GM06990 (cell line): ENCODE data around the gene ALPL.
"Not testable (repeated sequence)": the region's sequence is repeated elsewhere in the genome, so short reads cannot be mapped to it uniquely, and the experiment has no call there.

ENCODE experiments used
- DNase-seq: peaks from one replicate; pipeline ENCODE4 v3.0.0-alpha.2; 2011; ENCODE audit not compliant: insufficient read length; ENCODE audit errors: extremely low read depth
- H3K27me3 ChIP-seq: replicated peaks from 2 replicates; pipeline ENCODE4 v1.6.0; 2011; ENCODE audit warnings: low read length; ENCODE audit not compliant: control insufficient read depth, insufficient read depth
- H3K36me3 ChIP-seq: 2 replicates; pipeline ENCODE4 v1.5.1; 2011; ENCODE audit warnings: low read length; ENCODE audit not compliant: control insufficient read depth, insufficient read depth
- H3K4me3 ChIP-seq: replicated peaks from 2 replicates; pipeline ENCODE4 v1.5.1; 2011; ENCODE audit warnings: low read depth, mild to moderate bottlenecking, control low read depth, low read length
- TF ChIP-seq, protein P1 (sequence below): IDR thresholded peaks from 2 replicates; pipeline ENCODE4 v1.5.1; 2011; ENCODE audit warnings: low read length, control low read depth, mild to moderate bottlenecking, inconsistent platforms; ENCODE audit not compliant: insufficient read depth, poor library complexity, severe bottlenecking

Gene ALPL

DNA sequence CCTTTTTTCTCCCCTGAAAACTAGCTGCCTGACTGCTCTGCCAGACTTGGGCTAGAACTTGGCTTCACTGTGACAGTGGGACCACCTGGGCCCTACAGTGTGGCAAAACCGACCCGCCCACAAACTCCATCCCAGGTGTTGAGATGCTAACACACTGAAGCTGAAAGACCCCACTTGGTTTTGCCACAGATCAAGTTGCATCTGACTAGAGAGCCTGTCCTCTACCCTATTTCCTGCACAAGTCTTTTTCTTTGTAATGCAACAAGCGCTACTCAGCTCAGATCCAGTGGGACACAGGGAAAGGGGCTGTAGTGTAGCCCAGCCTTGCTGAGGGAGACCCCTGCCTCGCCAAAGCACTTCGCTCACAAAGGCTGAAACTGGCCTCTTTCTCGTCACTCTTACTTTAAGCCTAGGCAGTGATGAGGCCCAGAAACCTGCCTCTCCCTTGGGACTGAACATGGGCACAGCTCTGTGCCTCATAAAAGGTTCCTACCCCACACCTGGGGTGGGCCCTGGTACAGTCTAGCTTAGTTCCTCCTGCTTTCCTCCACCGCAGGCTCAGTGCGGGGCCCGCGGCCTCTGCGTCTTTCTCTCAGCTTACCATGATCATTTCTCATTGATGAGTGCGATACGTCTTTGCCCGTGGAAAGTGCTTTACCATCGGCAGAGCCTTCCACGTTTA lies 9.7 kb downstream of the ALPL start:
- no peaks in the 10 kb centered on the region for H3K36me3 ChIP-seq
- no peaks in the 10 kb centered on the region; the same call in 1 of the 2 replicates for H3K27me3 ChIP-seq
- H3K4me3 ChIP-seq, result no peak overlapping the region
- TF ChIP-seq, protein P1, sequence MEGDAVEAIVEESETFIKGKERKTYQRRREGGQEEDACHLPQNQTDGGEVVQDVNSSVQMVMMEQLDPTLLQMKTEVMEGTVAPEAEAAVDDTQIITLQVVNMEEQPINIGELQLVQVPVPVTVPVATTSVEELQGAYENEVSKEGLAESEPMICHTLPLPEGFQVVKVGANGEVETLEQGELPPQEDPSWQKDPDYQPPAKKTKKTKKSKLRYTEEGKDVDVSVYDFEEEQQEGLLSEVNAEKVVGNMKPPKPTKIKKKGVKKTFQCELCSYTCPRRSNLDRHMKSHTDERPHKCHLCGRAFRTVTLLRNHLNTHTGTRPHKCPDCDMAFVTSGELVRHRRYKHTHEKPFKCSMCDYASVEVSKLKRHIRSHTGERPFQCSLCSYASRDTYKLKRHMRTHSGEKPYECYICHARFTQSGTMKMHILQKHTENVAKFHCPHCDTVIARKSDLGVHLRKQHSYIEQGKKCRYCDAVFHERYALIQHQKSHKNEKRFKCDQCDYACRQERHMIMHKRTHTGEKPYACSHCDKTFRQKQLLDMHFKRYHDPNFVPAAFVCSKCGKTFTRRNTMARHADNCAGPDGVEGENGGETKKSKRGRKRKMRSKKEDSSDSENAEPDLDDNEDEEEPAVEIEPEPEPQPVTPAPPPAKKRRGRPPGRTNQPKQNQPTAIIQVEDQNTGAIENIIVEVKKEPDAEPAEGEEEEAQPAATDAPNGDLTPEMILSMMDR, result no peak
- peak; percentile 26 for DNase-seq

DNA sequence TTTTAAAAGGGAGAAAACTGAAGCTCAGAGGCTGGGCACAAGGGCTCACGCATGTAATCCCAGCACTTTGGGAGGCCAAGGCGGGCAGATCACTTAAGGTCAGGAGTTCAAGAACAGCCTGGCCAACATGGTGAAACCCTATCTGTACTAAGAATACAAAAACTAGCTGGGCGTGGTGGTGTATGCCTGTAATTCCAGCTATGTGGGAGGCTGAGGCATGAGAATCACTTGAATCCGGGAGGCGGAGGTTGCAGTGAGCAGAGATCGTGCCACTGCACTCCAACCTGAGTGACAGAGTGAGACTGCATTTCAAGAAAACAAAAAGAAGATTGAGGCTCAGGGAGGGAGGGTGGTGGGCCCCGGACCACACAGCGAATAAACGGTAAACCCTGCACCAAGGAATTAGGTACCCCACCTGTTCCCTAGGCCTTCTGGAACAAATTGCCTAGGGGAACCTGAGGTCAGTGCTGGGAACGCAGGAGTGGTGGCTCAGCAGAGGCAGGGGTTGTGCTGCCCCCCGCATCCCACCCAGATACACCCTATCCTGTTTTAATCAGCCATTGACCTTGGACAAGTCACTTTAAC lies 10.4 kb downstream of the ALPL start:
- H3K27me3 ChIP-seq, DNase-seq, H3K36me3 ChIP-seq, H3K4me3 ChIP-seq: not testable (repeated sequence)

DNA sequence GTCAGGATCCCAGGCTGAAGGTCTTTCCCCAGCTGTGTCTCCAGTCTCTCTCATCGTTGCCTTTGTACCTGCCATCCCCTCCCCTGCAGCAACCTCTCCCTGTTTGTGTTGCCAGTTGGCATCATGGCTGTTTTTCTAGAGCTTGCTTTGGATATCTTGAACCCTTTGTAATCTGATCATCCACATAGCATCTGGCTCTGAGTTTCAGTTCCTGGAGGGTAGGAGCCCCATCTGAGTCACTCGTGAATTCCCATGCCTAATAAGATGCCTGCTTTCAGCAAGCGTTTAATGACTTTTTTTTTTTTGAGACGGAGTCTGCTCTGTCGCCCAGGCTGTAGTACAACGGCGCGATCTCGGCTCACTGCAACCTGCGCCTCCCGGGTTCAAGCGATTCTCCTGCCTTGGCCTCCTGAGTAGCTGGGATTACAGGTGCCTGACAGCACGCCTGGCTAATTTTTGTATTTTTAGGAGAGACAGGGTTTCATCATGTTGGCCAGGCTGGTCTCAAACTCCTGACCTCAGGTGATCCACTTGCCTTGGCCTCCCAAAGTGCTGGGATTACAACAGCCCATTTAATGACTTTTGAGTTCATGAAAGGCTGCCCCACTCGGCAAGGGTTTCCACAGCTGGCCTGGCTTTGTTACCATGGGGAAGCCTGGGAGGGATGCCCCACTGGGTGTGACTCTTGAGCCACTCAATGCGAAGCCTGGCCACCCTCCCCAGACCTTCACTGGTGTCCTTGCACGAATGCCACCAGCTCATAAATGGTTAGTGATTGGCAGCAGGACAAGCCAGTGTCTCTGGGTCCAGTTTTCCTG lies 11.9 kb downstream of the ALPL start:
- TF ChIP-seq, protein P1, result no peak

DNA sequence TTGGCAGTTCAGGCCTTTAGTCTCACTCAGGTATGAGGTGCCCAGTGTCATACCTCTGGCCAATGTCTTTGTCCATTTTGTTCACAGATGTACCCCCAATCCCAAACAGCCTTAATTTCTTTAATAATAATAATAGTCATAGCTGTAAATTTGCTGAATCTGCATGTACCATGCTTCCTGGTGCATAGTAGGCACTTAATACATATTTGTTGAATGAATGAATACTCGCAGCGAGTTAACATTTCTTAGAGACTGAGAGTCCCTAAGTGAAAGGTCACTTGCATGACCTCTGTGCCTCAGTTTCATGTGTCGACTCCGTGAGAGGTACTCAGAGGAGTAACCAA lies 12.5 kb downstream of the ALPL start:
- no peaks in the 10 kb centered on the region for H3K36me3 ChIP-seq
- no peaks in the 10 kb centered on the region for H3K27me3 ChIP-seq
- H3K4me3 ChIP-seq, result no peak overlapping the region
- no peak for DNase-seq
- TF ChIP-seq, protein P1, result no peak

More for the DNA sequence above, 11.9 kb downstream of the ALPL start:
- Histone ChIP-seq H3K4me3 (no peak overlapping the region), H3K36me3 (no peaks in the 10 kb centered on the region), H3K27me3 (no peaks in the 10 kb centered on the region)
- peak; percentile 29 for DNase-seq

DNA sequence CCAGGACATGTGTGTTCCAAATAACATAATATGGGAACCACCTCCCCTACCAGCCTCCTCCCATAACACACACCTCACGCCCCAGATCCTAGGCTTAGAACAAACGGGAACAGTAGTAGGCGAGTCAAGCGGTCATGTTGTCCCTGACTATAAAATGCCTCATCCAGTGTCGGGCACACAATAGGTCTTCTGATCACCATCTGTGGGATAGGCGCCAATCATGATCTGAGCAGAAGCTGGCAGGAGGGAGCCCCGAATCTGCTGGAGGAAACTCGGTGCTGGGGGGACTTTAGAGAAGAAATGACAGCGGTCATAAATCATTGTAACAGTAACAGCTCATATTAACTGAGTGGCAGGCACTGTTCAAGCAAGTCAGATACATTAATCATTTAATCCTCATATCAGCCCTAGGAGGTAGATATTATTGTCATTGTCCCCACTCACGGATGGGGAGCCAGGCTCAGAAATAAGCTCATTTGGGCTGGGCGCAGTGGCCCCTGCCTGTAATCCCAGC lies 13.4 kb downstream of the ALPL start:
- Histone ChIP-seq H3K36me3 (no peaks in the 10 kb centered on the region), H3K27me3 (no peaks in the 10 kb centered on the region), H3K4me3 (no peak overlapping the region)
- DNase-seq, result no peak
- TF ChIP-seq, protein P1, result no peak

DNA sequence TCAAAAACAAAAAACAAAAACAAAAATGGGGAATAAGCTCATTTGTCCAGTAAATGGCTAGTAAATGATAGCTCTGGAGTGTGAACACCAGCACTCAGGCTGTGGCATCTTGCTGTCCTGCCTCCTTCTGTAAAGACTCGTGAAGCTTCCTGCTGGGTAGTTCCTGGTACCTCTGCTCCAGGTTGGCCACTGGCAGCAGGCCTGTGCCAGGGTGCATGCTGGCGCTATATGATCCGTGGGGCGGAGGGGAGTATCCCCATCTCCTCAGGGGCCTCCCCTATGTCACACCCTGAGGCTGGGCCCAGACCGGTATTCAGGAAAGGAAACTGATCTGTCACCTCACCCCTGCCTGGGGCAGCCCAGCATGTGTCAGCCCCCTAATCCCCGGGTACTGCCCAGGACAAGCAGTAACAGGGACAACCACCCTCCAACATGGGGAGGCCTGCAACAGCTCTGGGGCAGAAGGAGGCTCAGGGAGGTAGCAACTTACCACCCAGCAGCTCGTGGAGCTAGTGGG lies 14.1 kb downstream of the ALPL start:
- H3K36me3 ChIP-seq, result no peaks in the 10 kb centered on the region
- TF ChIP-seq, protein P1, result no peak
- no peak overlapping the region for H3K4me3 ChIP-seq
- H3K27me3 ChIP-seq, result no peaks in the 10 kb centered on the region
- peak; percentile 45 for DNase-seq
